HG02840 (cell line): ENCODE results near the gene GVQW3.

Source experiments
- ATAC-seq: cut with Tn5 transposase; IDR thresholded peaks from one replicate; pipeline ENCODE4 v1.9.1; 2021; ENCODE audit warnings: mild to moderate bottlenecking, moderate library complexity, moderate number of reproducible peaks; ENCODE audit not compliant: unreplicated experiment, low FRiP score

Gene GVQW3

GRCh38 chr11:76444384-76445120 lies 63.4 kb downstream of the GVQW3 start, which contains the start of gene EMSY:
TSS of gene EMSY (plus strand) at chr11:76445018. CDS start at chr11:76446939, 1,921 bp downstream.
- peak; percentile 96 for ATAC-seq

- no peak for ATAC-seq
Observed at GRCh38 chr11:76445121-76446084, 64.3 kb downstream of the GVQW3 start.

- ATAC-seq = no peak
Observed at GRCh38 chr11:76448506-76448905, 67.4 kb downstream of the GVQW3 start.

- no peak for ATAC-seq
Observed at GRCh38 chr11:76453248-76453647, 72.1 kb downstream of the GVQW3 start.

GRCh38 chr11:76455331-76455730 lies 74.2 kb downstream of the GVQW3 start:
- ATAC-seq = no peak

GRCh38 chr11:76455931-76456330 lies 74.8 kb downstream of the GVQW3 start:
- no peak for ATAC-seq

- no peak for ATAC-seq
Observed at GRCh38 chr11:76456571-76456970, 75.4 kb downstream of the GVQW3 start.
